Neural progenitor cell (in vitro differentiated cells): ENCODE measurements around the gene SKI. TPM values are rescaled to one million over a fixed set of nuclear protein-coding genes. Genes with fewer than 3 reads are reported as not detected.
A peak's percentile ranks its signal among the peaks of the same experiment; 100 is the strongest.

Experiments used
- DNase-seq: peaks from one replicate; pipeline ENCODE4 v3.0.0-alpha.2; 2016; ENCODE audit warnings: low spot score
- H2AFZ ChIP-seq: fragments of 200-600 bp; sonication (generic); replicated peaks from 2 replicates; pipeline ENCODE4 v1.6.1; 2016; ENCODE audit warnings: antibody characterized with exemption
- H3F3A ChIP-seq: fragments of 200-600 bp; sonication (generic); 2 replicates; pipeline ENCODE4 v1.6.1; 2016; ENCODE audit warnings: antibody characterized with exemption, low read depth
- H3K27ac ChIP-seq: fragments of 200-600 bp; sonication (generic); 2 replicates; pipeline ENCODE4 v1.5.1; 2016; ENCODE audit warnings: mild to moderate bottlenecking
- H3K27me3 ChIP-seq: fragments of 200-600 bp; sonication (generic); 2 replicates; pipeline ENCODE4 v1.6.1; 2016; ENCODE audit warnings: mild to moderate bottlenecking, moderate library complexity
- H3K36me3 ChIP-seq: fragments of 200-600 bp; sonication (generic); 2 replicates; pipeline ENCODE4 v1.5.1; 2016
- H3K4me1 ChIP-seq: fragments of 200-600 bp; sonication (generic); 2 replicates; pipeline ENCODE4 v1.6.1; 2016; ENCODE audit warnings: mixed run types
- H3K4me2 ChIP-seq: fragments of 200-600 bp; sonication (generic); 2 replicates; pipeline ENCODE4 v1.6.1; 2016
- H3K4me3 ChIP-seq: fragments of 200-600 bp; sonication (generic); 2 replicates; pipeline ENCODE4 v1.5.1; 2016
- H3K79me2 ChIP-seq: fragments of 200-600 bp; sonication (generic); 2 replicates; pipeline ENCODE4 v1.6.1; 2016; ENCODE audit warnings: low read depth
- H3K9ac ChIP-seq: fragments of 200-600 bp; sonication (generic); 2 replicates; pipeline ENCODE4 v1.6.1; 2016
- H3K9me3 ChIP-seq: fragments of 200-600 bp; sonication (generic); 2 replicates; pipeline ENCODE4 v1.5.1; 2016; ENCODE audit warnings: low read depth
- H4K20me1 ChIP-seq: fragments of 200-600 bp; sonication (generic); 2 replicates; pipeline ENCODE4 v1.6.1; 2016; ENCODE audit warnings: low read depth
- H3K27ac Mint-ChIP-seq: 3 replicates; pipeline ENCODE4 v1.8.0; 2021; ENCODE audit warnings: mixed read lengths
- H3K27me3 Mint-ChIP-seq: 2 replicates; pipeline ENCODE4 v1.8.0; 2022; ENCODE audit warnings: low read depth, mild to moderate bottlenecking, inconsistent platforms, moderate library complexity, mixed read lengths; ENCODE audit not compliant: insufficient read depth
- H3K36me3 Mint-ChIP-seq: 3 replicates; pipeline ENCODE4 v1.8.0; 2021; ENCODE audit warnings: mixed read lengths
- H3K4me1 Mint-ChIP-seq: 3 replicates; pipeline ENCODE4 v1.8.0; 2021; ENCODE audit warnings: mixed read lengths
- H3K4me3 Mint-ChIP-seq: 3 replicates; pipeline ENCODE4 v1.8.0; 2021; ENCODE audit warnings: mild to moderate bottlenecking, moderate library complexity, mixed read lengths
- H3K9me3 Mint-ChIP-seq: 3 replicates; pipeline ENCODE4 v1.8.0; 2020; ENCODE audit warnings: mixed read lengths
- EZH2 ChIP-seq: fragments of 200-600 bp; sonication (generic); IDR thresholded peaks from 2 replicates; pipeline ENCODE4 v1.6.1; 2017; ENCODE audit warnings: antibody characterized with exemption, mild to moderate bottlenecking, moderate library complexity
- EZH2phosphoT487 ChIP-seq: fragments of 200-600 bp; sonication (generic); IDR thresholded peaks from 2 replicates; pipeline ENCODE4 v1.6.1; 2017; ENCODE audit warnings: antibody characterized with exemption
- total RNA-seq: library from RNA; depleted of rRNA; stranded (reverse); fragments of >200 nt; gene quantifications from 2 replicates; pipeline ENCODE4 v1.2.3, GENCODE V29; 2015; ENCODE audit warnings: low replicate concordance
- TF ChIP-seq, protein P1 (sequence below): fragments of 200-600 bp; sonication (generic); IDR thresholded peaks from 2 replicates; pipeline ENCODE4 v1.5.1; 2017; ENCODE audit warnings: antibody characterized with exemption, mild to moderate bottlenecking

SKI gene
- total RNA-seq, 1 donor from 2014 or later = 7.4 TPM

DNA sequence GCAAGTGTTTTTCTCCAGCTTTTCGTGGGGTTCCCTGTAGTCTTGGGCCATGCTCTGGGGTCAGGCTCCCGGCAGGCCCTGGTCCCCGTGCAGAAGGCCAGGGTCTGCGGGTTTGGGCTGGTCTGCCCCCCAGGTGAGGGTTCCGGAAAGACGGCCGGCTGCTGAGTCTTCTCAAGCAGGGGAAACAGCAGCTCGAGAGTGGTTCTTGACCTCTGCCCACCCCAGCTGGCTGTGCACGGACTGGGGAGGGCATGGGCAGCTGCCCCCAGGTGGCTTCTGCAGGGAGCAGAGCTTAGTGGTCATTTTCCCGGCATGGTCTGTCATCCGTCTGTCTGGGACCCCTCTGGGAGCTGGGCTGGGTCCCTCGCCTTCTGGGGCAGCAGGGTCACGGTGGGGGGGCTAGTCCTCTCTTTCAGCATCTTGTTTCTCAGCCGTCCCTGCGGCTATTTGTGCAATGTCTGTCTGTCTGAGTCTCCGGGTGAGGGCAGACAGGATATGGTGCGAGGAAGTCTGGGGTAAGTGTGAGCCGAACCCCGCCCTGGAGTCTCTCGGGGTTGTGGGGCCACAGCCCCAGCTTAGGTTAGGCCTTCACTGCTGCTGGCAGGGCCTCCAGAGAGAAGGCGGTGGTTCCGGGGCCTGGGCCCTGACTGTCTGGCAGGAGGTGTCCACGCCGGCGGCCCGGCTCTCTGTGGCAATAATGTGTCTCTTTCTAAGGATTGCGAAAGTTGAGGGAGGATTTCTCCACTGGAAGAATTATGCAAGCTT lies 6.1 kb downstream of the SKI start:
- Histone ChIP-seq H3K36me3 (no peaks in the 10 kb centered on the region), H3K9me3 (no peaks in the 10 kb centered on the region), H3K9ac (no peak overlapping the region), H3K4me3 (no peak overlapping the region), H3K27ac (no peak overlapping the region), H3F3A (peaks cover 12% of the 10 kb centered on the region), H2AFZ (no peak overlapping the region), H4K20me1 (peaks cover 100% of the 10 kb centered on the region), H3K27me3 (no peaks in the 10 kb centered on the region), H3K79me2 (peaks cover 100% of the 10 kb centered on the region), H3K4me2 (no peak overlapping the region), H3K4me1 (peaks cover 51% of the 10 kb centered on the region)
- TF ChIP-seq, protein P1, sequence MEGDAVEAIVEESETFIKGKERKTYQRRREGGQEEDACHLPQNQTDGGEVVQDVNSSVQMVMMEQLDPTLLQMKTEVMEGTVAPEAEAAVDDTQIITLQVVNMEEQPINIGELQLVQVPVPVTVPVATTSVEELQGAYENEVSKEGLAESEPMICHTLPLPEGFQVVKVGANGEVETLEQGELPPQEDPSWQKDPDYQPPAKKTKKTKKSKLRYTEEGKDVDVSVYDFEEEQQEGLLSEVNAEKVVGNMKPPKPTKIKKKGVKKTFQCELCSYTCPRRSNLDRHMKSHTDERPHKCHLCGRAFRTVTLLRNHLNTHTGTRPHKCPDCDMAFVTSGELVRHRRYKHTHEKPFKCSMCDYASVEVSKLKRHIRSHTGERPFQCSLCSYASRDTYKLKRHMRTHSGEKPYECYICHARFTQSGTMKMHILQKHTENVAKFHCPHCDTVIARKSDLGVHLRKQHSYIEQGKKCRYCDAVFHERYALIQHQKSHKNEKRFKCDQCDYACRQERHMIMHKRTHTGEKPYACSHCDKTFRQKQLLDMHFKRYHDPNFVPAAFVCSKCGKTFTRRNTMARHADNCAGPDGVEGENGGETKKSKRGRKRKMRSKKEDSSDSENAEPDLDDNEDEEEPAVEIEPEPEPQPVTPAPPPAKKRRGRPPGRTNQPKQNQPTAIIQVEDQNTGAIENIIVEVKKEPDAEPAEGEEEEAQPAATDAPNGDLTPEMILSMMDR = no peak
- TF ChIP-seq EZH2 (no peak), EZH2phosphoT487 (no peak)
- no peak overlapping the region for H3K27ac Mint-ChIP-seq
- H3K9me3 Mint-ChIP-seq = no peaks in the 10 kb centered on the region
- H3K4me3 Mint-ChIP-seq = peak overlapping the region; percentile 52
- peaks cover 62% of the 10 kb centered on the region for H3K4me1 Mint-ChIP-seq
- peaks cover 9% of the 10 kb centered on the region for H3K36me3 Mint-ChIP-seq
- H3K27me3 Mint-ChIP-seq = peaks cover 2% of the 10 kb centered on the region
- no peak for DNase-seq

DNA sequence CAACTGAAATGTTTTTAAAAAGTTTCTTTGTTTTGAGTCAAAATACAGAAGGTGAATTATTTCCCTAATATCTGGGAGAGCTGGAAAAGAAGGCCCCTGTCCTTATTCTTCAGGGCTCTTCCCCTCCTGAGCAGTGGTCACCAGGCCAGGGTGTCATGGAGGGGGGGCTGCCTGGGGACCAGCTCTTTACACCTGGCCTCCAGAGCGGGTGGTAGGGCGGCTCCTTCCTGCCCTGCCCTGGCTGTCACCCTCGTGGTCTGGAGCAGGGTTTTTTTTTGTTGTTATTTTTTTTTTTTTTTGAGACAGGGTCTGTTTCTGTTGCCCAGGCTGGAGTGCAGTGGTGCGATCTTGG lies 6.6 kb downstream of the SKI start:
- H3K4me2 ChIP-seq = no peak overlapping the region
- DNase-seq = no peak
- H3K36me3 ChIP-seq = no peaks in the 10 kb centered on the region
- H4K20me1 ChIP-seq = peaks cover 100% of the 10 kb centered on the region
- no peak overlapping the region for H3K4me3 Mint-ChIP-seq
- no peaks in the 10 kb centered on the region for H3K27me3 Mint-ChIP-seq
- H3K27ac ChIP-seq = no peak overlapping the region
- H3K27me3 ChIP-seq = no peaks in the 10 kb centered on the region
- no peak overlapping the region for H3K4me3 ChIP-seq
- no peak for TF ChIP-seq EZH2phosphoT487
- no peak for TF ChIP-seq EZH2
- no peak overlapping the region for H2AFZ ChIP-seq
- H3K79me2 ChIP-seq = peaks cover 100% of the 10 kb centered on the region
- peaks cover 68% of the 10 kb centered on the region for H3K4me1 Mint-ChIP-seq
- peaks cover 9% of the 10 kb centered on the region for H3K36me3 Mint-ChIP-seq
- peaks cover 48% of the 10 kb centered on the region for H3K4me1 ChIP-seq
- no peaks in the 10 kb centered on the region for H3K9me3 ChIP-seq
- no peak overlapping the region for H3K27ac Mint-ChIP-seq
- peaks cover 12% of the 10 kb centered on the region for H3F3A ChIP-seq
- no peaks in the 10 kb centered on the region for H3K9me3 Mint-ChIP-seq
- H3K9ac ChIP-seq = no peak overlapping the region

DNA sequence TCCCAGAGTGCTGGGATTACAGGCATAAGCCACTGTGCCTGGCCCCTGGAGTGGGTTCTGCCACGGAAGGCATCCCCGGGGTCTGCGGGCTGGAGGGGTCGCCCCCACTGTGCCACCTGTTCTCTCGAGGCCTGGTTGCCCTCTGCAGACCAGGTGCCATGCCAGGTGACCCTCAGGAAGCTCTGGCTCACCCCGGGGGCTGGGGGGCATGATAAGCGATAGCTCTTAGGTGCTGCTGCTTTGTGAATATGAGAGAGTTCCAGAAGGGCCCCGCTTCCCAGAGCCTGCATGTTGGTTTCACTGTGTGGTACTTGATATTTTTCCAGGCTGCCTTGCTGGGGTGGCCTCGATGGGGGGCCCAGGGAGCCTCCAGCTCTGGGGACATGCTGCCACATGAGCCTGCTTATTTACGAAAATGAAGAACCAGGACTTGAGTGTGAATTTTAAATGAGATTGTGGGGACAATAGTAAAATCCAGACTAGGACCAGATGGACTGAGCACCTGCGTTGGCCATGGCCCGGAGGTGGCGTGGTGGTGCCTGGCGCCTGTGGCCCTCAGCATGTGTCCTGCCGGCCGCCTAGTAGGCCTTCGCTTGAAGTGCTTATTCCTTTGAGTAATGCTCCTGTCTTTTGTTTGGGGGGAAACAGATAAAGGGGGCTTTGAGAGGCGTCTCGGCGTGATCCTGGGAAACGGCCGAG lies 7.3 kb downstream of the SKI start:
- no peak for DNase-seq
- no peaks in the 10 kb centered on the region for H3K27me3 Mint-ChIP-seq
- Histone ChIP-seq H4K20me1 (peaks cover 100% of the 10 kb centered on the region), H3K79me2 (peaks cover 100% of the 10 kb centered on the region), H3F3A (peaks cover 12% of the 10 kb centered on the region), H3K9me3 (no peaks in the 10 kb centered on the region), H3K27me3 (no peaks in the 10 kb centered on the region), H3K4me1 (peaks cover 41% of the 10 kb centered on the region), H3K4me3 (no peak overlapping the region), H3K4me2 (no peak overlapping the region), H2AFZ (no peak overlapping the region), H3K9ac (no peak overlapping the region), H3K27ac (no peak overlapping the region), H3K36me3 (no peaks in the 10 kb centered on the region)
- H3K27ac Mint-ChIP-seq = peak overlapping the region; percentile 82
- peaks cover 10% of the 10 kb centered on the region for H3K36me3 Mint-ChIP-seq
- peak overlapping the region; percentile 49 for H3K4me3 Mint-ChIP-seq
- H3K9me3 Mint-ChIP-seq = no peaks in the 10 kb centered on the region
- peaks cover 73% of the 10 kb centered on the region for H3K4me1 Mint-ChIP-seq
- TF ChIP-seq EZH2 (no peak), EZH2phosphoT487 (no peak)
- TF ChIP-seq, protein P1 = no peak
